Glutamatergic neuron (in vitro differentiated cells): Measurements from ENCODE around the gene FHL2. TPM values are rescaled to one million over a fixed set of nuclear protein-coding genes. Genes with fewer than 3 reads are reported as not detected.

Source experiments
- DNase-seq: peaks from one replicate; pipeline ENCODE4 v3.0.0; 2022
- H3K27ac Mint-ChIP-seq: one replicate; pipeline ENCODE4 v1.8.0; 2020; ENCODE audit warnings: mild to moderate bottlenecking, mixed read lengths, inconsistent platforms; ENCODE audit not compliant: unreplicated experiment
- H3K27me3 Mint-ChIP-seq: one replicate; pipeline ENCODE4 v1.8.0; 2020; ENCODE audit warnings: mild to moderate bottlenecking, moderate library complexity, mixed read lengths, inconsistent platforms; ENCODE audit not compliant: unreplicated experiment
- H3K36me3 Mint-ChIP-seq: one replicate; pipeline ENCODE4 v1.8.0; 2020; ENCODE audit warnings: mild to moderate bottlenecking, mixed read lengths, inconsistent platforms; ENCODE audit not compliant: unreplicated experiment
- H3K4me1 Mint-ChIP-seq: one replicate; pipeline ENCODE4 v1.8.0; 2020; ENCODE audit warnings: mild to moderate bottlenecking, low read depth, mixed read lengths, inconsistent platforms; ENCODE audit not compliant: unreplicated experiment
- H3K4me3 Mint-ChIP-seq: one replicate; pipeline ENCODE4 v1.8.0; 2020; ENCODE audit warnings: mild to moderate bottlenecking, mixed read lengths, inconsistent platforms; ENCODE audit not compliant: unreplicated experiment
- H3K9me3 Mint-ChIP-seq: one replicate; pipeline ENCODE4 v1.8.0; 2020; ENCODE audit warnings: mild to moderate bottlenecking, moderate library complexity, mixed read lengths, inconsistent platforms; ENCODE audit not compliant: unreplicated experiment
- total RNA-seq: library from RNA; stranded (reverse); fragmentation: NEBNext Ultra II Directional; extraction: Animal tissue kit (Norgen Biotek cat#: 25700); gene quantifications from one replicate; pipeline ENCODE4 v1.2.1, GENCODE V29; 2021; ENCODE audit not compliant: unreplicated experiment
- TF ChIP-seq, protein P1 (sequence below): fragments of 200-600 bp; sonication (generic); IDR thresholded peaks from one replicate; pipeline ENCODE4 v1.5.0; 2021; ENCODE audit not compliant: partially characterized antibody, unreplicated experiment

The FHL2 gene
- total RNA-seq, 1 donor from 2014 or later, result 3.2 TPM

DNA sequence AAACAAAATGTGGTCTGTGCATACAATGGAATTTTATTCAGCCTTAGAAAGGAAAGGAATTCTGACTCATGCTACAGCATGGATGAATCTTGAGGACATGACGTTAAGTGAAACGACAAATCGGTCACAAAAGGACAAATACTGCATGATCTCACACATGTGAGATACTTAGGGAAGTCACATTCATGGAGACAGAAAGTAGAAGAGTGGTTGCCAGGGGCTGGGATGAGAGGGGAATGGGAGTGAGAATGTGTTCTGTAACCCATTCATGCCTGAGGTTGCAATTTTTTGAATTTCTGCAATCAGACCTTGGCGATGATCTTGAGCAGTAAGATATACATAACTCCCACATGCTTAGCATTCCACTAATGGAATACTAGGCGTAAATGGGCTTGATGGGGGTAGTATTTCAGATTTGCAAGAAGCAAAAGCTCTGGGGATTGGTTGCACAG lies 22.0 kb downstream of the FHL2 start:
- Mint-ChIP-seq H3K27ac (no peak overlapping the region), H3K4me1 (peaks cover 5% of the 10 kb centered on the region), H3K27me3 (peaks cover 2% of the 10 kb centered on the region), H3K4me3 (no peak overlapping the region), H3K9me3 (no peaks in the 10 kb centered on the region), H3K36me3 (no peaks in the 10 kb centered on the region)
- TF ChIP-seq, protein P1, sequence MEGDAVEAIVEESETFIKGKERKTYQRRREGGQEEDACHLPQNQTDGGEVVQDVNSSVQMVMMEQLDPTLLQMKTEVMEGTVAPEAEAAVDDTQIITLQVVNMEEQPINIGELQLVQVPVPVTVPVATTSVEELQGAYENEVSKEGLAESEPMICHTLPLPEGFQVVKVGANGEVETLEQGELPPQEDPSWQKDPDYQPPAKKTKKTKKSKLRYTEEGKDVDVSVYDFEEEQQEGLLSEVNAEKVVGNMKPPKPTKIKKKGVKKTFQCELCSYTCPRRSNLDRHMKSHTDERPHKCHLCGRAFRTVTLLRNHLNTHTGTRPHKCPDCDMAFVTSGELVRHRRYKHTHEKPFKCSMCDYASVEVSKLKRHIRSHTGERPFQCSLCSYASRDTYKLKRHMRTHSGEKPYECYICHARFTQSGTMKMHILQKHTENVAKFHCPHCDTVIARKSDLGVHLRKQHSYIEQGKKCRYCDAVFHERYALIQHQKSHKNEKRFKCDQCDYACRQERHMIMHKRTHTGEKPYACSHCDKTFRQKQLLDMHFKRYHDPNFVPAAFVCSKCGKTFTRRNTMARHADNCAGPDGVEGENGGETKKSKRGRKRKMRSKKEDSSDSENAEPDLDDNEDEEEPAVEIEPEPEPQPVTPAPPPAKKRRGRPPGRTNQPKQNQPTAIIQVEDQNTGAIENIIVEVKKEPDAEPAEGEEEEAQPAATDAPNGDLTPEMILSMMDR, result no peak
- DNase-seq, result no peak

GRCh38 chr2:105376010-105376409 lies 22.8 kb downstream of the FHL2 start:
- Mint-ChIP-seq H3K4me1 (peaks cover 5% of the 10 kb centered on the region), H3K27me3 (peaks cover 2% of the 10 kb centered on the region), H3K27ac (no peak overlapping the region), H3K9me3 (no peaks in the 10 kb centered on the region), H3K4me3 (no peak overlapping the region), H3K36me3 (no peaks in the 10 kb centered on the region)
- no peak for DNase-seq
- TF ChIP-seq, protein P1, result no peak

GRCh38 chr2:105375001-105375561 lies 23.8 kb downstream of the FHL2 start:
- TF ChIP-seq, protein P1, result no peak
- DNase-seq, result no peak
- Mint-ChIP-seq H3K4me3 (no peak overlapping the region), H3K36me3 (no peaks in the 10 kb centered on the region), H3K27me3 (peaks cover 2% of the 10 kb centered on the region), H3K9me3 (no peaks in the 10 kb centered on the region), H3K4me1 (peaks cover 5% of the 10 kb centered on the region), H3K27ac (no peak overlapping the region)

- Mint-ChIP-seq H3K9me3 (no peaks in the 10 kb centered on the region), H3K27ac (no peak overlapping the region), H3K4me1 (peaks cover 9% of the 10 kb centered on the region), H3K27me3 (no peaks in the 10 kb centered on the region), H3K36me3 (no peaks in the 10 kb centered on the region), H3K4me3 (no peak overlapping the region)
- no peak for DNase-seq
- TF ChIP-seq, protein P1, result no peak
Observed at GRCh38 chr2:105373895-105374401, 24.9 kb downstream of the FHL2 start.

DNA sequence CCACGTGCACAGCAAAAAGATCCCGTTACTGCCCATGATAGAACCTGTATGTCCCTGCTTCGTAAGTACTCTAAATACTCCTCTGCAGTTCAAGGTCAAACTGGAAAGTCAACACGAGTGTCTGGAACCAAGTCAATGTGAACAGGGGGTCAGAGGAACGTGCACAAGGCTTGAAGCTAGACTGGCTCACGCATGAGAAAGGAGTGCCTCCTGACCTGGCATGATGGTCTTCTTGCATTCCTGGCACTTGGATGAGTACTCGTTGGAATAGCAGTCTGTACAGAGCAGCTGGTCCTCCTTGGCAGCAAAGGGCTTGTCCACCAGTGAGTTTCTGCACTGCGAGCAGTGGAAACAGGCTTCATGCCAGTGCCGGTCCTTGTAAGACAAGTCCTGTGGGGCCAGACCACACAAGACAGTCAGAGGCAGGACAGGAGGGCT lies 25.5 kb downstream of the FHL2 start:
- no peak for DNase-seq
- Mint-ChIP-seq H3K9me3 (no peaks in the 10 kb centered on the region), H3K27ac (no peak overlapping the region), H3K36me3 (no peaks in the 10 kb centered on the region), H3K4me1 (peaks cover 5% of the 10 kb centered on the region), H3K27me3 (no peaks in the 10 kb centered on the region), H3K4me3 (no peak overlapping the region)
- TF ChIP-seq, protein P1, result no peak
